ENCODE data around the gene ATG7.

DNA sequence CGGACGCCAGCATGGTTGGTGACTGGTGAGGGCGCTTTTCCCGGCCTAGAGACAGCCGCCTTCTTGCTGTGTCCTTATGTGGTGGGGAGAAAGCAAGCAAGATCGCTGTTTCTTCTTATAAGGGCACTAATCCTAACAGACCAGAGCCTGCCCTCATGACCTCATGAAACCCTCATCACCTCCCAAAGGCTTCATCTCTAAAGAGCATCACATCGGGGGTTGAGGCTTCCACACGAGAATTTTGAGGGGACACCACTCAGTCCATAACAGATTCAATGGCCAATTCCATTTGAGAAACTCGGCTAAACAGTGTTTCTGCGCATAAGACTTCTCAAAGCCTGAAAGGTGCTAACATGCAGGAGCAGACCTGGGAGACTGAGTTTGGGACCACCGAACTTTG lies 317.5 kb downstream of the ATG7 start:
- TF ChIP-seq, protein P1, sequence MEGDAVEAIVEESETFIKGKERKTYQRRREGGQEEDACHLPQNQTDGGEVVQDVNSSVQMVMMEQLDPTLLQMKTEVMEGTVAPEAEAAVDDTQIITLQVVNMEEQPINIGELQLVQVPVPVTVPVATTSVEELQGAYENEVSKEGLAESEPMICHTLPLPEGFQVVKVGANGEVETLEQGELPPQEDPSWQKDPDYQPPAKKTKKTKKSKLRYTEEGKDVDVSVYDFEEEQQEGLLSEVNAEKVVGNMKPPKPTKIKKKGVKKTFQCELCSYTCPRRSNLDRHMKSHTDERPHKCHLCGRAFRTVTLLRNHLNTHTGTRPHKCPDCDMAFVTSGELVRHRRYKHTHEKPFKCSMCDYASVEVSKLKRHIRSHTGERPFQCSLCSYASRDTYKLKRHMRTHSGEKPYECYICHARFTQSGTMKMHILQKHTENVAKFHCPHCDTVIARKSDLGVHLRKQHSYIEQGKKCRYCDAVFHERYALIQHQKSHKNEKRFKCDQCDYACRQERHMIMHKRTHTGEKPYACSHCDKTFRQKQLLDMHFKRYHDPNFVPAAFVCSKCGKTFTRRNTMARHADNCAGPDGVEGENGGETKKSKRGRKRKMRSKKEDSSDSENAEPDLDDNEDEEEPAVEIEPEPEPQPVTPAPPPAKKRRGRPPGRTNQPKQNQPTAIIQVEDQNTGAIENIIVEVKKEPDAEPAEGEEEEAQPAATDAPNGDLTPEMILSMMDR (IDR thresholded peaks at IDR 0.05; ENCODE audit: poor library complexity) = no peak
- no peak for TF ChIP-seq EZH2 (IDR thresholded peaks at IDR 0.05; ENCODE audit: borderline replicate concordance)
- no peak for TF ChIP-seq EZH2phosphoT487 (IDR thresholded peaks at IDR 0.05; ENCODE audit: low read depth, severe bottlenecking, unreplicated experiment)

All from hepatocyte (in vitro differentiated cells).